Muscle layer of colon (tissue), 2 donors: Measurements from ENCODE around the gene USB1.

Experiments used
- H3K27ac ChIP-seq: one replicate; pipeline ENCODE4 v1.7.0; 2013; ENCODE audit warnings: low read depth, mild to moderate bottlenecking, low read length, moderate library complexity
- H3K27me3 ChIP-seq, 2 donors: one replicate each; pipeline ENCODE4 v1.7.0; 2013; ENCODE audit warnings: low read length in 2 of 2, mild to moderate bottlenecking in 2 of 2; ENCODE audit not compliant: insufficient read depth in 2 of 2, control insufficient read depth in 1 of 2
- H3K36me3 ChIP-seq: one replicate; pipeline ENCODE4 v1.7.0; 2013; ENCODE audit warnings: mild to moderate bottlenecking, low read length; ENCODE audit not compliant: insufficient read depth
- H3K4me1 ChIP-seq: one replicate; pipeline ENCODE4 v1.7.0; 2013; ENCODE audit warnings: mild to moderate bottlenecking, low read length; ENCODE audit not compliant: insufficient read depth
- H3K4me3 ChIP-seq, 2 donors: one replicate each; pipeline ENCODE4 v1.7.0; 2013; ENCODE audit warnings: low read length in 2 of 2, low read depth in 1 of 2, mild to moderate bottlenecking in 1 of 2, moderate library complexity in 1 of 2
- H3K9ac ChIP-seq: one replicate; pipeline ENCODE4 v1.7.0; 2013; ENCODE audit warnings: low read length
- H3K9me3 ChIP-seq: one replicate; pipeline ENCODE4 v1.7.0; 2013; ENCODE audit warnings: mild to moderate bottlenecking, low read length
- donor health status: abdominal sarcoma.
- donor health status: Adenocarcinoma of cecum.

The USB1 gene

GRCh38 chr16:57986196-57986595 lies 15.0 kb upstream of the USB1 start:
- Histone ChIP-seq H3K36me3 (no peaks in the 10 kb centered on the region), H3K9ac (no peak overlapping the region), H3K27ac (no peak overlapping the region), H3K9me3 (no peaks in the 10 kb centered on the region), H3K4me1 (peaks cover 12% of the 10 kb centered on the region), H3K27me3 (peaks cover 0 to 8% of the 10 kb centered on the region in 2 donors), H3K4me3 (no peak overlapping the region)

- Histone ChIP-seq H3K9ac (no peak overlapping the region), H3K4me3 (no peak overlapping the region), H3K27ac (no peak overlapping the region), H3K27me3 (peaks cover 0 to 8% of the 10 kb centered on the region in 2 donors), H3K36me3 (no peaks in the 10 kb centered on the region), H3K4me1 (peaks cover 12% of the 10 kb centered on the region), H3K9me3 (no peaks in the 10 kb centered on the region)
Observed at GRCh38 chr16:57987441-57988177, 13.6 kb upstream of the USB1 start.

DNA sequence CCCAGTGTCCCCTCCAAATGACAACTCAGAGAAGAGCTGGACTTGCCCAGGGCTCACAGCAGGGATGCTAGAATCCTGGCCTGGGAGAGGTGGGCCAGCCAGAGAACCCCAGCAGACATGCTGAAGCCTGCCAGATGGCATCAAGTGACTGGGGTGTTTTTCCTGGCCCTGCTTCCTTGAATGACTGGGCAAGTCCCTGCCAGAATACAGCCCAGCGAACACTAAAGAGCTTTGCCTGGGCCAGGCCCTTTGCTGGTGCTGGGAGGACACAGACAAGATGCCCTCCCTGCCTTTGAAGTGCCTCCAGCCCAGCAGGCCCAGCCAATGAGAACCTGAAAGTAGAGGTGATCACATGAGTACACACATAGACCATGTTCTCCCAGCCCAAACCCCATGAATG lies 12.3 kb upstream of the USB1 start:
- Histone ChIP-seq H3K4me1 (peaks cover 12% of the 10 kb centered on the region), H3K4me3 (no peak overlapping the region), H3K27me3 (peaks cover 0 to 8% of the 10 kb centered on the region in 2 donors), H3K27ac (no peak overlapping the region), H3K9ac (no peak overlapping the region), H3K9me3 (no peaks in the 10 kb centered on the region), H3K36me3 (peaks cover 3% of the 10 kb centered on the region)

DNA sequence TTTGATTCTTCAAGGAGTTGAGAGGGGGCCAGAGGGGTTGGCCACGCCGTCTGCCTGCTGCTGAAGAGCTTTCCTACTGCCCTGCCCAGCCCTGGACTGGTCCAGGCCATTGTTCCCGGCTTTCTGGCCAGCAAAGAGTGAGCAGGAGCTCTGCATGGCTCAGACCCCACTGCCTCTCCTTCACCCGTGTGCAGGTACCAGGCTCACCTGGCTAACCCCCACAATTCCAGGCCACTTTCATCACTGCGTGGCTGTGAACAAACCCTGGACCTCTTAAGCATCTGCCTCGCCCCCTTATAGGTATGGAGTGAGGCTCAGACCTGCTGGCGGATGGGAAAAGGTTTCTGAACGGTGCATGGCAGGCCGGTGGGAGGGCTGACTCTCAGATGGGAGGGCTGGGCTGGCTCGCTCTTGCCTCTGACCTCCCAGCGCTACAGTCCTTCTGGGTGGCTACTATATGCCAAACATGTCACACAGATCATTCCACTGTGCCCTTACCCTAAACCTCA lies 9.6 kb upstream of the USB1 start:
- Histone ChIP-seq H3K4me3 (no peak overlapping the region), H3K9me3 (no peaks in the 10 kb centered on the region), H3K27ac (no peak overlapping the region), H3K4me1 (no peaks in the 10 kb centered on the region), H3K36me3 (peaks cover 29% of the 10 kb centered on the region), H3K27me3 (no peaks in the 10 kb centered on the region), H3K9ac (no peak overlapping the region)

DNA sequence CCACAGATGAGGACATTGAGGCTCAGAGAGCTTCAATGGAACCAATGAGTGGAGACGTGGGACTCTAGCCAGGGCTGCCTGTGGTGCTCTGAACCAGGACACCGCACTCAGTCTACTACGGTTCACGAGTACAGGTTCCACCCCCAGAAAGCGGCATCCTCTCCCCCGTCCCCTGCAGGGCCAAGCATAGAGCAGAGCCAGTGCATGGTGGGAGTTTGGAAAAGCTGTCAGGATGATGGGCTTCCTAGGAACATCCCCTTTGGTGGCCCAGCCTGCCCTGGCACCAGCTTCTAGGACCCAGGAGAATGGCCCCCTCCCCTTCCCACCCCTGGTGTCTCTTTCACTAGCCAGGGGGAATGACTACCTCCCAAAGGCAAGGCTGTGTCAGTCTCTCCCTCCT lies 9.1 kb upstream of the USB1 start:
- Histone ChIP-seq H3K9me3 (no peaks in the 10 kb centered on the region), H3K27me3 (no peaks in the 10 kb centered on the region), H3K27ac (no peak overlapping the region), H3K9ac (no peak overlapping the region), H3K36me3 (peaks cover 34% of the 10 kb centered on the region), H3K4me3 (no peak overlapping the region), H3K4me1 (no peaks in the 10 kb centered on the region)

DNA sequence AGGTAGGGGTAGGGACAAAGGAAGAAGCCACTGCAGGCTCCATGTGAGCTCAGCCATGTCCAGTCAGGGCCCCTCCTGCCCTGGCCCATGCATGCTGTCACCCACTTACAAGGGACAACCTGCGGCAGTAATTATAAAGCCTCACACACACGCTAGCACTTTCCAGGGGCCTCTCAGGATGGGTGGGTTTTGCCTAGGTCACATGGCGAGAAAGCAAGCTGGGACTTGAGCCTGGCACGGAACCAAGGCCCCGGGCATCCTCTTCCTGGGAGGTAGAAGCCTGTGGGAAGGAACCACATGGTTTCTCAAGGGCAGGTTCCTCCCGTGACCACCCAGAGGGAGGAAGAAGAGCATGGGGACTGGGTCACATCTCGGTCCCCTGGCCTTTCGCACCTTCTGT lies 7.8 kb upstream of the USB1 start:
- Histone ChIP-seq H3K36me3 (peaks cover 42% of the 10 kb centered on the region), H3K9me3 (no peaks in the 10 kb centered on the region), H3K9ac (no peak overlapping the region), H3K27me3 (no peaks in the 10 kb centered on the region), H3K4me3 (no peak overlapping the region), H3K27ac (no peak overlapping the region), H3K4me1 (no peaks in the 10 kb centered on the region)

DNA sequence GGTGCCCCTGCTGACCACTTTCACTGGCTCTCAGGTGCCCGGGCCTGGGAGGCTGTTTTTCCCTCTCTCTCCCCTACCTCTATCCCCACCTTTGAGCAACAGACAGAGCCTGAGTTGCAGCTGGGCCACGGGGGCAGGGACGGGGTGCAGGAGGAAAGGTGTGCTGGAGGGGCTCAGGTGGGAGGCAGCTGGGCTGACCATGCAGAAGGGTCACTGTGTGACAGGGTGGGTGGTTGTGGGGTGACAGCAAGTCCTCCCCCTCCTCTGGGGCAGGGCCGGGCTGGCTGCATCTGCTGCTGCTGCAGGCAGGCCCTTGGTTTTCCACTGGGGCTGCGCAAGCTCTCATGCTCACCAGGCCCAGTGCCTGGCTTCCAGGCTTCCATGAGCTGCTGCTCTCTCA lies 7.3 kb upstream of the USB1 start:
- Histone ChIP-seq H3K4me1 (peaks cover 3% of the 10 kb centered on the region), H3K36me3 (peaks cover 42% of the 10 kb centered on the region), H3K9ac (no peak overlapping the region), H3K27me3 (no peaks in the 10 kb centered on the region), H3K9me3 (no peaks in the 10 kb centered on the region), H3K4me3 (no peak overlapping the region), H3K27ac (no peak overlapping the region)

DNA sequence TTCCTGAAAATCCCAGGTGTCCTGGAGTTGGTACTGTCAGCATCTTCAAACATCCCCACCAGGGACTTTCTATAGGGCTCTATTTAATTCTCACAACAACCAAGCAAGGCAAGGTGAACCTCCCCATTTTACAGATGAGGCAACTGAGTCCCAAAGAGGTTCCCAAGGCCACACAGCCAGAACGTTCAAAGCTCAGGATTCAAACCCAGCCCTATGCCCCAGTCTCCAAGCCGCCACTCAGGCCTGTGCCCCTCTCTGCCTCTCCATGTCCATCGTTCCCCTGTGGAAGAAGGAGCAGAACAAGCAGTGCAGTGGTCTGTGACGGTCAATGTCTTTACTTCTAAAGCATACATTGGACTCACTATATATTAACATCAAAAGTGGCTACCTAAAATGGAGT lies 6.8 kb upstream of the USB1 start:
- H3K27ac ChIP-seq: no peak overlapping the region
- H3K36me3 ChIP-seq: peaks cover 42% of the 10 kb centered on the region

GRCh38 chr16:57994778-57995177 lies 6.4 kb upstream of the USB1 start:
- peaks cover 42% of the 10 kb centered on the region for H3K36me3 ChIP-seq
- H3K4me3 ChIP-seq: no peak overlapping the region
- H3K27me3 ChIP-seq: no peaks in the 10 kb centered on the region
- H3K4me1 ChIP-seq: peaks cover 12% of the 10 kb centered on the region
- H3K9ac ChIP-seq: no peak overlapping the region
- H3K27ac ChIP-seq: no peak overlapping the region
- no peaks in the 10 kb centered on the region for H3K9me3 ChIP-seq

More for the DNA sequence above, 6.8 kb upstream of the USB1 start:
- no peak overlapping the region for H3K4me3 ChIP-seq
- peaks cover 8% of the 10 kb centered on the region for H3K4me1 ChIP-seq
- no peaks in the 10 kb centered on the region for H3K9me3 ChIP-seq
- H3K9ac ChIP-seq: no peak overlapping the region
- no peaks in the 10 kb centered on the region for H3K27me3 ChIP-seq

- peaks cover 12% of the 10 kb centered on the region for H3K4me1 ChIP-seq
- H3K27me3 ChIP-seq: no peaks in the 10 kb centered on the region
- H3K27ac ChIP-seq: no peak overlapping the region
- H3K4me3 ChIP-seq: no peak overlapping the region
- no peaks in the 10 kb centered on the region for H3K9me3 ChIP-seq
- H3K36me3 ChIP-seq: peaks cover 42% of the 10 kb centered on the region
- no peak overlapping the region for H3K9ac ChIP-seq
Observed at GRCh38 chr16:57995721-57996405, 5.3 kb upstream of the USB1 start.

DNA sequence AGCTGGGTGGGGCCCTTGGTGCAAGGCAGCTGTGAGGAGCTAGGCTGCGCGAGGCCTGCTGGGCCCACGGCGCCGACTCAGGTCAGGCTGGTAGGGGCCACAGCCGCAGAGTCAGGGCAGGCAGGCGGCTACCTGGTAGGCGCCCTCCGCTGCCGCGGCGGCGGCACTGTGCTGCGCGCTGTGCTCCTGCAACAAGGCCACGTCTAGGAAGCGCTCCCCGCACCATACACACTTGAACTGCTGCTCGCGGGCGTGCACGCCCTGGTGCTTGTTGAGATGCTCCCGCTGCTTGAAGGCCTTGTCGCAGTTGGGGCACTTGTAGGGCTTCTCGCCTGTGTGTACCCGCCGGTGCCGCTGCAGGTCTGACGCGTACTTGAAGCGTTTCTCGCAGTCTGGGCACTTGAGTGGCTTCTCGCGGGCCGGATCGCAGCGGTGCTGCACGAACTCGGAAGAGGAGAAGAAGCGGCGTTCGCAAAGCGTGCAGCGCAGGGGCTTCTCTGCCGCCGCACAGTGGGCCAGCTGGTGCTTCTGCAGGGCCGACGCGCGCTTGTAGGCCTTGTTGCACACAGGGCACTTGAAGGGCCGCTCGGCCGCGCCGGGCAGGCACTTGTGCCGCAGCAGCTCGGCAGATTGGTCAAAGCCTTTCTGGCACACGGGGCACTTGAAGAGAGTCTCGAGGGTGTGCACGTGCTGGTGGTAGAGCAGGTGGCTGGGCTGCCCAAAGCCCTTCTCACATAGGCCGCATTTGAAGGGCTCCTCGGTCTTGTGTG lies 4.6 kb upstream of the USB1 start:
- no peaks in the 10 kb centered on the region for H3K9me3 ChIP-seq
- no peak overlapping the region for H3K4me3 ChIP-seq
- H3K36me3 ChIP-seq: peaks cover 42% of the 10 kb centered on the region
- no peaks in the 10 kb centered on the region for H3K27me3 ChIP-seq
- H3K9ac ChIP-seq: no peak overlapping the region
- H3K27ac ChIP-seq: no peak overlapping the region
- H3K4me1 ChIP-seq: peaks cover 12% of the 10 kb centered on the region
